Endothelial cell of umbilical vein (primary cell): ENCODE measurements around the gene LRP1B.

Experiments used
- FOS ChIP-seq: IDR thresholded peaks from 2 replicates; pipeline ENCODE4 v1.6.1; 2011; ENCODE audit warnings: mild to moderate bottlenecking, low read length, moderate library complexity, borderline replicate concordance; ENCODE audit not compliant: insufficient read depth
- JUN ChIP-seq: IDR thresholded peaks from 2 replicates; pipeline ENCODE4 v1.6.1; 2011; ENCODE audit warnings: borderline replicate concordance, low read depth; ENCODE audit not compliant: insufficient read length, insufficient read depth
- MYC ChIP-seq: IDR thresholded peaks from one replicate; pipeline ENCODE4 v1.6.1; 2011; ENCODE audit warnings: mild to moderate bottlenecking, low read depth, low read length
- POLR2A ChIP-seq: IDR thresholded peaks from 2 replicates; pipeline ENCODE4 v1.6.1; 2012; ENCODE audit warnings: low read depth, mild to moderate bottlenecking, control low read depth, low read length
- TF ChIP-seq, protein P1 (sequence below), 2 donors: IDR thresholded peaks; 1 replicate in 1 of 2; 2 replicates in 1 of 2; pipeline ENCODE4 v1.5.1; 2011; ENCODE audit warnings: low read length in 2 of 2, mild to moderate bottlenecking in 2 of 2, moderate library complexity in 2 of 2, control low read depth in 1 of 2, inconsistent platforms in 1 of 2, low read depth in 1 of 2; ENCODE audit not compliant: insufficient read depth in 1 of 2; ENCODE audit errors: extremely low read depth in 1 of 2
- TF ChIP-seq, protein P2 (sequence below): IDR thresholded peaks from 2 replicates; pipeline ENCODE4 v1.6.1; 2011; ENCODE audit not compliant: insufficient read depth, insufficient read length

DNA sequence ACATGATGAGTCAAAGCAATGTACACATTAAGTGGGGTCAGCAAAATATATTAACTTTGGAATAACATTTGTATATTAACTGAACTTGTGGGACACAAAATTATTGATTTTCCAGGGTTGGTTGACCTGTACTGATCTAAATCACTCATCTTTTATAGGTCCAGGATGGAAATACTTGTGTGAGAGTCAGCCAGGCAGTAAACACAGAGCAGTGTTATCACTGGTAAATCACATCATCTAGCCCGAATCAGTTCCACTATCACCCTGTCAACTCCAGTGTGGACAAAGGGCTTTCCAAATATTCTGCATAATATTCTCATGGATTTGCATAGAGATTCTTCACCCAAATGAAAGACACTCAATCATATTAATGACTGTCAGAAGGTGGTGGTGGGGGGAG, 295.7 kb downstream of the LRP1B start:
- TF ChIP-seq FOS (no peak), JUN (no peak), MYC (no peak), POLR2A (no peak)
- TF ChIP-seq, protein P1, sequence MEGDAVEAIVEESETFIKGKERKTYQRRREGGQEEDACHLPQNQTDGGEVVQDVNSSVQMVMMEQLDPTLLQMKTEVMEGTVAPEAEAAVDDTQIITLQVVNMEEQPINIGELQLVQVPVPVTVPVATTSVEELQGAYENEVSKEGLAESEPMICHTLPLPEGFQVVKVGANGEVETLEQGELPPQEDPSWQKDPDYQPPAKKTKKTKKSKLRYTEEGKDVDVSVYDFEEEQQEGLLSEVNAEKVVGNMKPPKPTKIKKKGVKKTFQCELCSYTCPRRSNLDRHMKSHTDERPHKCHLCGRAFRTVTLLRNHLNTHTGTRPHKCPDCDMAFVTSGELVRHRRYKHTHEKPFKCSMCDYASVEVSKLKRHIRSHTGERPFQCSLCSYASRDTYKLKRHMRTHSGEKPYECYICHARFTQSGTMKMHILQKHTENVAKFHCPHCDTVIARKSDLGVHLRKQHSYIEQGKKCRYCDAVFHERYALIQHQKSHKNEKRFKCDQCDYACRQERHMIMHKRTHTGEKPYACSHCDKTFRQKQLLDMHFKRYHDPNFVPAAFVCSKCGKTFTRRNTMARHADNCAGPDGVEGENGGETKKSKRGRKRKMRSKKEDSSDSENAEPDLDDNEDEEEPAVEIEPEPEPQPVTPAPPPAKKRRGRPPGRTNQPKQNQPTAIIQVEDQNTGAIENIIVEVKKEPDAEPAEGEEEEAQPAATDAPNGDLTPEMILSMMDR (IDR thresholded peaks at IDR 0.05; ENCODE audit: extremely low read depth in 1 of 2, insufficient read depth in 1 of 2, low read depth in 1 of 2, low read length in 2 of 2), result no peak
- TF ChIP-seq, protein P2, sequence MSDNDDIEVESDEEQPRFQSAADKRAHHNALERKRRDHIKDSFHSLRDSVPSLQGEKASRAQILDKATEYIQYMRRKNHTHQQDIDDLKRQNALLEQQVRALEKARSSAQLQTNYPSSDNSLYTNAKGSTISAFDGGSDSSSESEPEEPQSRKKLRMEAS, result no peak
